Ishikawa (cell line): ENCODE results near the gene CFAP53.

ENCODE experiments used
- EGR1 ChIP-seq: IDR thresholded peaks from 2 replicates; pipeline ENCODE4 v1.6.1; 2012
- EP300 ChIP-seq: IDR thresholded peaks from 2 replicates; pipeline ENCODE4 v1.6.1; 2012; ENCODE audit warnings: borderline replicate concordance
- YY1 ChIP-seq: IDR thresholded peaks from 2 replicates; pipeline ENCODE4 v1.6.1; 2012; ENCODE audit warnings: low read depth
- TF ChIP-seq, protein P1 (sequence below): IDR thresholded peaks from 2 replicates; pipeline ENCODE4 v1.6.1; 2012; ENCODE audit warnings: low read depth, mild to moderate bottlenecking

DNA sequence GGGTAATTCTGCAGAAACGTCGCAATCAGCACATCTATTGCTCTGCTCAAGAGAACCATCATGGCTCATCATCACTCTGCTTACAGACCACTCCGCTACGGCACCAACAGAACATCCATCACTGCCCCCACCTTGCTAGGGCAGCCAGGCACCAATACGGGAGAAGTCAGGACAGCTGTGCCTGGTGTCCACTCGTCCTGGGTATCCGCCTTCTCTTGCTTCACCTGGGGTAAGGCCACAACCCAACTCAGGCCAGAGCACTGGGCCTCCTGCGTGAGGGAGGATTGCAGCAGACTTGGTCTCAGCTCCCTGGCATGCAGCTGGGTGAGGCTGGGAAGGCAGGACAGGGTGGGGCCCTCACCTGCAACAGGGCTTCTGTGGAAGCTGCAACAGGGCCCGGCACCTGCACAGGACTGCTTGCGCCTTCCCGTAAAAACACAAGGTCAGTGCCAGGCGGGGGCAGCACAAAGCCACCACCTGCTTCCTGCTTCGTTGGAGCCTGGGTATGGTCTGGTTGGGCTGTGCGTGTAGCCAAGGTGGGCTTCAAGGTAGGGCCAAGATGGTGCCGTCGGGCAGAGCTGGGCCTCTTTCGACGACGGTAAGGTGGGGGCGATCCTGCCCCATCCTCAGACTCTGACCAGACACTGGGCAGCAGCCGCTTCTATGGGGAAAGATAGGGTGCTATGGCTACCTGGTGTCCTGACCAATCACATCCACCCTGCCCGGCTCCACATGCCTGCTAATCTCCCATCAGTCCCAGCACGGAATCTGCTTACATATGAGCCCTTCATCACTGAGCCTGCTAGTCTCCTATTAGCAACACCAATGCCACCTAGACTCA, 7.1 kb upstream of the CFAP53 start:
- TF ChIP-seq, protein P1, sequence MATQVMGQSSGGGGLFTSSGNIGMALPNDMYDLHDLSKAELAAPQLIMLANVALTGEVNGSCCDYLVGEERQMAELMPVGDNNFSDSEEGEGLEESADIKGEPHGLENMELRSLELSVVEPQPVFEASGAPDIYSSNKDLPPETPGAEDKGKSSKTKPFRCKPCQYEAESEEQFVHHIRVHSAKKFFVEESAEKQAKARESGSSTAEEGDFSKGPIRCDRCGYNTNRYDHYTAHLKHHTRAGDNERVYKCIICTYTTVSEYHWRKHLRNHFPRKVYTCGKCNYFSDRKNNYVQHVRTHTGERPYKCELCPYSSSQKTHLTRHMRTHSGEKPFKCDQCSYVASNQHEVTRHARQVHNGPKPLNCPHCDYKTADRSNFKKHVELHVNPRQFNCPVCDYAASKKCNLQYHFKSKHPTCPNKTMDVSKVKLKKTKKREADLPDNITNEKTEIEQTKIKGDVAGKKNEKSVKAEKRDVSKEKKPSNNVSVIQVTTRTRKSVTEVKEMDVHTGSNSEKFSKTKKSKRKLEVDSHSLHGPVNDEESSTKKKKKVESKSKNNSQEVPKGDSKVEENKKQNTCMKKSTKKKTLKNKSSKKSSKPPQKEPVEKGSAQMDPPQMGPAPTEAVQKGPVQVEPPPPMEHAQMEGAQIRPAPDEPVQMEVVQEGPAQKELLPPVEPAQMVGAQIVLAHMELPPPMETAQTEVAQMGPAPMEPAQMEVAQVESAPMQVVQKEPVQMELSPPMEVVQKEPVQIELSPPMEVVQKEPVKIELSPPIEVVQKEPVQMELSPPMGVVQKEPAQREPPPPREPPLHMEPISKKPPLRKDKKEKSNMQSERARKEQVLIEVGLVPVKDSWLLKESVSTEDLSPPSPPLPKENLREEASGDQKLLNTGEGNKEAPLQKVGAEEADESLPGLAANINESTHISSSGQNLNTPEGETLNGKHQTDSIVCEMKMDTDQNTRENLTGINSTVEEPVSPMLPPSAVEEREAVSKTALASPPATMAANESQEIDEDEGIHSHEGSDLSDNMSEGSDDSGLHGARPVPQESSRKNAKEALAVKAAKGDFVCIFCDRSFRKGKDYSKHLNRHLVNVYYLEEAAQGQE, result no peak
- TF ChIP-seq YY1, result no peak
- no peak for TF ChIP-seq EP300
- TF ChIP-seq EGR1, result no peak
